Skeletal muscle cell (primary cell): ENCODE measurements around the gene CD14.
"Not testable (repeated sequence)": the region's sequence is repeated elsewhere in the genome, so short reads cannot be mapped to it uniquely, and the experiment has no call there.

Experiments used
- DNase-seq: peaks from one replicate; pipeline ENCODE4 v3.0.0-alpha.2; 2010; ENCODE audit warnings: low read depth
- H3K4me3 ChIP-seq: 2 replicates; pipeline ENCODE4 v1.5.1; 2011; ENCODE audit warnings: low read depth, mild to moderate bottlenecking, control low read depth, low read length, moderate library complexity

CD14 gene

GRCh38 chr5:140633021-140633471 is at the start of gene CD14:
Gene CD14 (minus strand): TSS chr5:140633175. CDS start chr5:140633071, 104 bp downstream.
- peak within 1 kb of the TSS; percentile 42 for H3K4me3 ChIP-seq
- DNase-seq = no peak

GRCh38 chr5:140678993-140679392 is 46.0 kb upstream of the CD14 start:
- no peak overlapping the region for H3K4me3 ChIP-seq
- DNase-seq = no peak

- no peak overlapping the region for H3K4me3 ChIP-seq
- no peak for DNase-seq
These were observed 45.0 kb upstream of the CD14 start for GRCh38 chr5:140677947-140678346.

GRCh38 chr5:140674629-140675028 is 41.7 kb upstream of the CD14 start:
- H3K4me3 ChIP-seq = no peak overlapping the region
- DNase-seq = no peak

- no peak overlapping the region for H3K4me3 ChIP-seq
- DNase-seq = no peak
These were observed 41.2 kb upstream of the CD14 start for GRCh38 chr5:140674211-140674610.

- no peak for DNase-seq
- no peak within 1 kb of the TSS for H3K4me3 ChIP-seq
These were observed 40.4 kb upstream of the CD14 start, which contains the start of gene DND1 for GRCh38 chr5:140673187-140673976. Gene DND1 (minus strand): TSS chr5:140673576. CDS start chr5:140673542, 34 bp downstream.

GRCh38 chr5:140672455-140673186 is 39.6 kb upstream of the CD14 start:
- DNase-seq = no peak

GRCh38 chr5:140671472-140672125 is 38.6 kb upstream of the CD14 start:
- H3K4me3 ChIP-seq = no peak overlapping the region
- no peak for DNase-seq

More at GRCh38 chr5:140672455-140673186, 39.6 kb upstream of the CD14 start:
- no peak overlapping the region for H3K4me3 ChIP-seq

GRCh38 chr5:140671035-140671434 is 38.1 kb upstream of the CD14 start:
- H3K4me3 ChIP-seq = not testable (repeated sequence)

GRCh38 chr5:140664359-140665119 is 31.6 kb upstream of the CD14 start, which contains the start of gene WDR55:
Gene WDR55 (plus strand): TSS chr5:140664904. CDS start chr5:140664913, 9 bp downstream.
- H3K4me3 ChIP-seq = peak within 1 kb of the TSS; percentile 97
- peak; percentile 69 for DNase-seq

More at GRCh38 chr5:140671035-140671434, 38.1 kb upstream of the CD14 start:
- DNase-seq = not testable (repeated sequence)

GRCh38 chr5:140664030-140664358 is 31.0 kb upstream of the CD14 start:
- H3K4me3 ChIP-seq = peak overlapping the region; percentile 97
- no peak for DNase-seq

- not testable (repeated sequence) for H3K4me3 ChIP-seq, DNase-seq
These were observed 27.4 kb upstream of the CD14 start for GRCh38 chr5:140660371-140660770.

- no peak for DNase-seq
- no peak overlapping the region for H3K4me3 ChIP-seq
These were observed 25.9 kb upstream of the CD14 start for GRCh38 chr5:140658870-140659269.

GRCh38 chr5:140647042-140647419 is 14.1 kb upstream of the CD14 start:
- H3K4me3 ChIP-seq = peak overlapping the region; percentile 68
- no peak for DNase-seq

GRCh38 chr5:140642718-140643117 is 9.7 kb upstream of the CD14 start:
- DNase-seq = no peak
- no peak overlapping the region for H3K4me3 ChIP-seq

GRCh38 chr5:140641716-140642115 is 8.7 kb upstream of the CD14 start:
- no peak for DNase-seq
- no peak overlapping the region for H3K4me3 ChIP-seq

GRCh38 chr5:140639148-140639981 is 6.4 kb upstream of the CD14 start, which contains the start of gene TMCO6:
Gene TMCO6 (plus strand): TSS chr5:140639451. CDS start chr5:140639528, 77 bp downstream.
- DNase-seq = peak; percentile 81
- peak within 1 kb of the TSS; percentile 77 for H3K4me3 ChIP-seq

GRCh38 chr5:140638898-140639147 is 5.8 kb upstream of the CD14 start:
- DNase-seq = not testable (repeated sequence)

More at GRCh38 chr5:140638898-140639147, 5.8 kb upstream of the CD14 start:
- peak overlapping the region; percentile 77 for H3K4me3 ChIP-seq
